SK-N-SH treated with all-trans-retinoic acid at 6 μM for 48 hours (cell line): ENCODE data around the gene TM7SF2.

Source experiments
- ATAC-seq: fragments of 200-7000 bp; cut with Tn5 transposase; 3 replicates; pipeline ENCODE4 v1.9.1; 2020; ENCODE audit warnings: mild to moderate bottlenecking, moderate library complexity
- ARNTL ChIP-seq: fragments of 450-650 bp; formaldehyde crosslinking; IDR thresholded peaks from 2 replicates; pipeline ENCODE4 v1.5.0; 2020; ENCODE audit warnings: low read depth, mild to moderate bottlenecking, moderate library complexity, borderline replicate concordance
- BACH2 ChIP-seq: fragments of 250-450 bp; sonication (Bioruptor Pico); IDR thresholded peaks from 2 replicates; pipeline ENCODE4 v1.9.0; 2021; ENCODE audit warnings: mild to moderate bottlenecking, borderline replicate concordance
- CSDC2 ChIP-seq: fragments of 250-450 bp; sonication (Bioruptor Pico); IDR thresholded peaks from 2 replicates; pipeline ENCODE4 v1.5.0; 2020; ENCODE audit warnings: mild to moderate bottlenecking, moderate library complexity
- ESRRG ChIP-seq: fragments of 250-450 bp; sonication (Bioruptor Pico); IDR thresholded peaks from 2 replicates; pipeline ENCODE4 v1.6.1; 2021; ENCODE audit warnings: mild to moderate bottlenecking
- GLIS3 ChIP-seq: fragments of 250-450 bp; sonication (Bioruptor Pico); IDR thresholded peaks from 2 replicates; pipeline ENCODE4 v1.5.0; 2020; ENCODE audit warnings: mild to moderate bottlenecking, moderate library complexity
- ISL1 ChIP-seq: fragments of 250-450 bp; sonication (Bioruptor Pico); IDR thresholded peaks from 2 replicates; pipeline ENCODE4 v2.1.2; 2022; ENCODE audit warnings: mild to moderate bottlenecking, moderate library complexity
- OSR1 ChIP-seq: fragments of 250-450 bp; sonication (Bioruptor Pico); IDR thresholded peaks from 2 replicates; pipeline ENCODE4 v1.8.0; 2022; ENCODE audit warnings: moderate library complexity, mild to moderate bottlenecking, inconsistent platforms
- PPARA ChIP-seq: fragments of 250-450 bp; sonication (Bioruptor Pico); IDR thresholded peaks from 2 replicates; pipeline ENCODE4 v1.5.0; 2020; ENCODE audit warnings: mild to moderate bottlenecking, borderline replicate concordance
- RARB ChIP-seq: fragments of 250-450 bp; sonication (Bioruptor Pico); IDR thresholded peaks from 2 replicates; pipeline ENCODE4 v1.8.0; 2021; ENCODE audit warnings: mild to moderate bottlenecking, moderate library complexity
- SNAI2 ChIP-seq: fragments of 250-450 bp; sonication (Bioruptor Pico); IDR thresholded peaks from 2 replicates; pipeline ENCODE4 v1.5.0; 2020; ENCODE audit warnings: mild to moderate bottlenecking, moderate library complexity
- TCF4 ChIP-seq: fragments of 250-450 bp; sonication (Bioruptor Pico); IDR thresholded peaks from 2 replicates; pipeline ENCODE4 v1.8.0; 2021; ENCODE audit warnings: mild to moderate bottlenecking, moderate library complexity, borderline replicate concordance
- TOX ChIP-seq: fragments of 250-450 bp; sonication (Bioruptor Pico); IDR thresholded peaks from 2 replicates; pipeline ENCODE4 v1.8.0; 2021; ENCODE audit warnings: mild to moderate bottlenecking, moderate library complexity, borderline replicate concordance
- ZC3H10 ChIP-seq: fragments of 250-450 bp; sonication (Bioruptor Pico); IDR thresholded peaks from 2 replicates; pipeline ENCODE4 v1.5.1; 2021; ENCODE audit warnings: mild to moderate bottlenecking, moderate library complexity
- ZFP3 ChIP-seq: fragments of 250-450 bp; sonication (Bioruptor Pico); IDR thresholded peaks from 2 replicates; pipeline ENCODE4 v1.5.0; 2020; ENCODE audit warnings: mild to moderate bottlenecking, moderate library complexity
- ZFP30 ChIP-seq: fragments of 450-650 bp; formaldehyde crosslinking; IDR thresholded peaks from 2 replicates; pipeline ENCODE4 v1.5.0; 2022; ENCODE audit warnings: mild to moderate bottlenecking, moderate library complexity
- ZNF70 ChIP-seq: fragments of 450-650 bp; formaldehyde crosslinking; IDR thresholded peaks from 2 replicates; pipeline ENCODE4 v1.5.0; 2020; ENCODE audit warnings: mild to moderate bottlenecking, moderate library complexity
- ZNF8 ChIP-seq: fragments of 450-650 bp; formaldehyde crosslinking; IDR thresholded peaks from 2 replicates; pipeline ENCODE4 v1.5.0; 2020; ENCODE audit warnings: mild to moderate bottlenecking, moderate library complexity
- TF ChIP-seq, protein P1 (sequence below): fragments of 250-450 bp; sonication (Bioruptor Pico); IDR thresholded peaks from 2 replicates; pipeline ENCODE4 v1.5.1; 2021; ENCODE audit warnings: mild to moderate bottlenecking, moderate library complexity
- TF ChIP-seq, protein P2 (sequence below): fragments of 250-450 bp; sonication (Bioruptor Pico); IDR thresholded peaks from 2 replicates; pipeline ENCODE4 v1.5.0; 2020; ENCODE audit warnings: mild to moderate bottlenecking, moderate library complexity
- TF ChIP-seq, protein P3 (sequence below): fragments of 250-450 bp; sonication (Bioruptor Pico); IDR thresholded peaks from 2 replicates; pipeline ENCODE4 v1.8.0; 2021; ENCODE audit warnings: low read depth, mild to moderate bottlenecking, moderate library complexity, borderline replicate concordance
- TF ChIP-seq, protein P4 (sequence below): fragments of 250-450 bp; sonication (Bioruptor Pico); IDR thresholded peaks from 2 replicates; pipeline ENCODE4 v1.8.0; 2020; ENCODE audit warnings: mild to moderate bottlenecking, moderate library complexity, borderline replicate concordance
- TF ChIP-seq, protein P5 (sequence below): fragments of 250-450 bp; sonication (Bioruptor Pico); IDR thresholded peaks from 2 replicates; pipeline ENCODE4 v1.5.1; 2020; ENCODE audit warnings: low read depth, mild to moderate bottlenecking, moderate library complexity

Gene TM7SF2

DNA sequence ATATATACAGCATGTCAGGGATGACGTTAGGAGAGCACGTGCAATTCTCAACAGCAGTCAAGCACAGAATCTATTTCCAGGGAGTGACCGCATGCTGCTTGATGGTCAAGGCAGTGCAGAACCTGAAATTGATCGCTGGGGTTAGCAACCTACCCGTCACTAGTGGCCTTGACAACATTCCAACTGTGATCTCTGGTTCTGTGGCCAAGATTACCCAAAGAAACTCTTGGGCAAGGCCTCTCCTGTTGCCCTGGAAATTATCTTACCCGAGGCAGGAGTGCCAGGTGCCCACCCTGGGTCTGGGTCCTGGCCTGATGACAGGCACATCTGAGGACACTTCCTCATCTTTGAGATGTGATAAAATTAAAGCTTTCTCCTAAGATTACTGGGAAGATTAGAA, 2.2 kb downstream of the TM7SF2 start:
- TF ChIP-seq TOX (CRISPR knock-in tag) (no peak), ARNTL (CRISPR knock-in tag) (no peak), ZFP3 (CRISPR knock-in tag) (no peak), RARB (CRISPR knock-in tag) (no peak)

DNA sequence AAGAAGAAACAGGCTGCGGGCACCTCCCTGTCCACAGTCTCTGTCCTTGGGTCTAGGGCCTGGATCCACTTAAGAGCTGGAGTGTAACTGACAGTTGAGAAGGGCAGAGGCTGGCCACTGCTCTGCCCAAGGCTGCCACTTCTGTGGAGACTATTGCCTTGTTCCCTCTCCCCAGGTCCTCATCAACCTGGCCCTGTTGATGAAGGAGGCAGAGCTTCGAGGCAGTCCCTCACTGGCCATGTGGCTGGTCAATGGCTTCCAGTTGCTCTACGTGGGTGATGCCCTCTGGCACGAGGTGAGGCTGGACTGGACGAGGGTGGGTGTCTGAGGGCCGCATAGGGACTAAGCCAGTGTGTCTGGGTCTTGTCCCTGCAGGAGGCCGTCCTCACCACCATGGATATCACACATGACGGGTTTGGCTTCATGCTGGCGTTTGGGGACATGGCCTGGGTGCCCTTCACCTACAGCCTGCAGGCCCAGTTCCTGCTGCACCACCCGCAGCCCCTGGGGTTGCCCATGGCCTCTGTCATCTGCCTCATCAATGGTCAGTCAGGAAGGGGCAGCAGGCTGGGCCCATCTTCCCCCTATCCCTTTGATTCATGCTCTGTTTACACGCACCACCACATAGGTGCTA, 3.0 kb downstream of the TM7SF2 start:
- no peak for TF ChIP-seq CSDC2
- TF ChIP-seq, protein P1, sequence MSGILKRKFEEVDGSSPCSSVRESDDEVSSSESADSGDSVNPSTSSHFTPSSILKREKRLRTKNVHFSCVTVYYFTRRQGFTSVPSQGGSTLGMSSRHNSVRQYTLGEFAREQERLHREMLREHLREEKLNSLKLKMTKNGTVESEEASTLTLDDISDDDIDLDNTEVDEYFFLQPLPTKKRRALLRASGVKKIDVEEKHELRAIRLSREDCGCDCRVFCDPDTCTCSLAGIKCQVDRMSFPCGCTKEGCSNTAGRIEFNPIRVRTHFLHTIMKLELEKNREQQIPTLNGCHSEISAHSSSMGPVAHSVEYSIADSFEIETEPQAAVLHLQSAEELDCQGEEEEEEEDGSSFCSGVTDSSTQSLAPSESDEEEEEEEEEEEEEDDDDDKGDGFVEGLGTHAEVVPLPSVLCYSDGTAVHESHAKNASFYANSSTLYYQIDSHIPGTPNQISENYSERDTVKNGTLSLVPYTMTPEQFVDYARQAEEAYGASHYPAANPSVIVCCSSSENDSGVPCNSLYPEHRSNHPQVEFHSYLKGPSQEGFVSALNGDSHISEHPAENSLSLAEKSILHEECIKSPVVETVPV (CRISPR knock-in tag), result no peak
- TF ChIP-seq, protein P2, sequence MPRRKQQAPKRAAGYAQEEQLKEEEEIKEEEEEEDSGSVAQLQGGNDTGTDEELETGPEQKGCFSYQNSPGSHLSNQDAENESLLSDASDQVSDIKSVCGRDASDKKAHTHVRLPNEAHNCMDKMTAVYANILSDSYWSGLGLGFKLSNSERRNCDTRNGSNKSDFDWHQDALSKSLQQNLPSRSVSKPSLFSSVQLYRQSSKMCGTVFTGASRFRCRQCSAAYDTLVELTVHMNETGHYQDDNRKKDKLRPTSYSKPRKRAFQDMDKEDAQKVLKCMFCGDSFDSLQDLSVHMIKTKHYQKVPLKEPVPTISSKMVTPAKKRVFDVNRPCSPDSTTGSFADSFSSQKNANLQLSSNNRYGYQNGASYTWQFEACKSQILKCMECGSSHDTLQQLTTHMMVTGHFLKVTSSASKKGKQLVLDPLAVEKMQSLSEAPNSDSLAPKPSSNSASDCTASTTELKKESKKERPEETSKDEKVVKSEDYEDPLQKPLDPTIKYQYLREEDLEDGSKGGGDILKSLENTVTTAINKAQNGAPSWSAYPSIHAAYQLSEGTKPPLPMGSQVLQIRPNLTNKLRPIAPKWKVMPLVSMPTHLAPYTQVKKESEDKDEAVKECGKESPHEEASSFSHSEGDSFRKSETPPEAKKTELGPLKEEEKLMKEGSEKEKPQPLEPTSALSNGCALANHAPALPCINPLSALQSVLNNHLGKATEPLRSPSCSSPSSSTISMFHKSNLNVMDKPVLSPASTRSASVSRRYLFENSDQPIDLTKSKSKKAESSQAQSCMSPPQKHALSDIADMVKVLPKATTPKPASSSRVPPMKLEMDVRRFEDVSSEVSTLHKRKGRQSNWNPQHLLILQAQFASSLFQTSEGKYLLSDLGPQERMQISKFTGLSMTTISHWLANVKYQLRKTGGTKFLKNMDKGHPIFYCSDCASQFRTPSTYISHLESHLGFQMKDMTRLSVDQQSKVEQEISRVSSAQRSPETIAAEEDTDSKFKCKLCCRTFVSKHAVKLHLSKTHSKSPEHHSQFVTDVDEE (CRISPR knock-in tag), result no peak
- no peak for TF ChIP-seq ZNF8
- TF ChIP-seq TOX (CRISPR knock-in tag), result no peak
- no peak for TF ChIP-seq ISL1 (CRISPR knock-in tag)
- TF ChIP-seq, protein P3, sequence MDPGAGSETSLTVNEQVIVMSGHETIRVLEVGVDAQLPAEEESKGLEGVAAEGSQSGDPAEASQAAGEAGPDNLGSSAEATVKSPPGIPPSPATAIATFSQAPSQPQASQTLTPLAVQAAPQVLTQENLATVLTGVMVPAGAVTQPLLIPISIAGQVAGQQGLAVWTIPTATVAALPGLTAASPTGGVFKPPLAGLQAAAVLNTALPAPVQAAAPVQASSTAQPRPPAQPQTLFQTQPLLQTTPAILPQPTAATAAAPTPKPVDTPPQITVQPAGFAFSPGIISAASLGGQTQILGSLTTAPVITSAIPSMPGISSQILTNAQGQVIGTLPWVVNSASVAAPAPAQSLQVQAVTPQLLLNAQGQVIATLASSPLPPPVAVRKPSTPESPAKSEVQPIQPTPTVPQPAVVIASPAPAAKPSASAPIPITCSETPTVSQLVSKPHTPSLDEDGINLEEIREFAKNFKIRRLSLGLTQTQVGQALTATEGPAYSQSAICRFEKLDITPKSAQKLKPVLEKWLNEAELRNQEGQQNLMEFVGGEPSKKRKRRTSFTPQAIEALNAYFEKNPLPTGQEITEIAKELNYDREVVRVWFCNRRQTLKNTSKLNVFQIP (CRISPR knock-in tag), result no peak
- no peak for TF ChIP-seq BACH2
- TF ChIP-seq SNAI2, result no peak
- no peak for TF ChIP-seq OSR1
- TF ChIP-seq, protein P4, sequence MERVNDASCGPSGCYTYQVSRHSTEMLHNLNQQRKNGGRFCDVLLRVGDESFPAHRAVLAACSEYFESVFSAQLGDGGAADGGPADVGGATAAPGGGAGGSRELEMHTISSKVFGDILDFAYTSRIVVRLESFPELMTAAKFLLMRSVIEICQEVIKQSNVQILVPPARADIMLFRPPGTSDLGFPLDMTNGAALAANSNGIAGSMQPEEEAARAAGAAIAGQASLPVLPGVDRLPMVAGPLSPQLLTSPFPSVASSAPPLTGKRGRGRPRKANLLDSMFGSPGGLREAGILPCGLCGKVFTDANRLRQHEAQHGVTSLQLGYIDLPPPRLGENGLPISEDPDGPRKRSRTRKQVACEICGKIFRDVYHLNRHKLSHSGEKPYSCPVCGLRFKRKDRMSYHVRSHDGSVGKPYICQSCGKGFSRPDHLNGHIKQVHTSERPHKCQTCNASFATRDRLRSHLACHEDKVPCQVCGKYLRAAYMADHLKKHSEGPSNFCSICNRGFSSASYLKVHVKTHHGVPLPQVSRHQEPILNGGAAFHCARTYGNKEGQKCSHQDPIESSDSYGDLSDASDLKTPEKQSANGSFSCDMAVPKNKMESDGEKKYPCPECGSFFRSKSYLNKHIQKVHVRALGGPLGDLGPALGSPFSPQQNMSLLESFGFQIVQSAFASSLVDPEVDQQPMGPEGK (CRISPR knock-in tag), result no peak
- TF ChIP-seq GLIS3 (CRISPR knock-in tag), result no peak
- no peak for TF ChIP-seq ZNF70
- no peak for TF ChIP-seq RARB (CRISPR knock-in tag)
- no peak for TF ChIP-seq TCF4 (CRISPR knock-in tag)
- no peak for TF ChIP-seq ESRRG
- TF ChIP-seq, protein P5, sequence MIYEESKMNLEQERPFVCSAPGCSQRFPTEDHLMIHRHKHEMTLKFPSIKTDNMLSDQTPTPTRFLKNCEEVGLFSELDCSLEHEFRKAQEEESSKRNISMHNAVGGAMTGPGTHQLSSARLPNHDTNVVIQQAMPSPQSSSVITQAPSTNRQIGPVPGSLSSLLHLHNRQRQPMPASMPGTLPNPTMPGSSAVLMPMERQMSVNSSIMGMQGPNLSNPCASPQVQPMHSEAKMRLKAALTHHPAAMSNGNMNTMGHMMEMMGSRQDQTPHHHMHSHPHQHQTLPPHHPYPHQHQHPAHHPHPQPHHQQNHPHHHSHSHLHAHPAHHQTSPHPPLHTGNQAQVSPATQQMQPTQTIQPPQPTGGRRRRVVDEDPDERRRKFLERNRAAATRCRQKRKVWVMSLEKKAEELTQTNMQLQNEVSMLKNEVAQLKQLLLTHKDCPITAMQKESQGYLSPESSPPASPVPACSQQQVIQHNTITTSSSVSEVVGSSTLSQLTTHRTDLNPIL (CRISPR knock-in tag), result no peak
- TF ChIP-seq PPARA (CRISPR knock-in tag), result no peak
- no peak for TF ChIP-seq ZFP30
- ATAC-seq, result no peak

More for the DNA sequence above, 2.2 kb downstream of the TM7SF2 start:
- no peak for ATAC-seq

DNA sequence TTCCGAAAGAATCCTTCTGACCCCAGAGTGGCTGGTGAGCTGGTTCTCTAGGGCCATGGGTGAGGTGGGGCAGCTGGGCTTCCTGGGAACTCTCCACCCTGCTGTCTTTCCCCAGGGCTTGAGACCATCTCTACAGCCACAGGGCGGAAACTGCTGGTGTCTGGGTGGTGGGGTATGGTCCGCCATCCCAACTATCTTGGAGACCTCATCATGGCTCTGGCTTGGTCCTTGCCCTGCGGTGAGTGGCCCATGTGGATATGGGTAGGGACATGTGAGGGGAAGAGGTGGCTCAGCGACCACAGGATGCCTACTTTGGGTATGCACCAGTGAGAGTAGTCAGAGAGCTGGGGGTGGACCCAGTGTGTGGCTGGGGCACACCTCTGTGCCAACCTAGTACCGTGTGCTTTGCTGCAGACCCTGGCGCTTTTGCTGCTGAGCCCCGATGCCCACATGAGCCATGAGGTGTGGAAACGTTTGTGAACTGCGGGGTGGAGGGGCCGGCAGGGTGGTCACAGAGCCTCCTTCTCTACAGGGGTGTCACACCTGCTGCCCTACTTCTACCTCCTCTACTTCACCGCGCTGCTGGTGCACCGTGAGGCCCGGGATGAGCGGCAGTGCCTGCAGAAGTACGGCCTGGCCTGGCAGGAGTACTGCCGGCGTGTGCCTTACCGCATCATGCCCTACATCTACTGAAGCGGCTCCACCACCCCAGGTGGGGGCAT, 3.9 kb downstream of the TM7SF2 start:
- no peak for TF ChIP-seq SNAI2
- TF ChIP-seq, protein P2 (CRISPR knock-in tag), result no peak
- no peak for TF ChIP-seq ZFP3 (CRISPR knock-in tag)
- TF ChIP-seq ZC3H10 (CRISPR knock-in tag), result no peak
- ATAC-seq, result no peak
